H9 (cell line): Measurements from ENCODE around the gene DNAJC30. TPM values are rescaled to one million over a fixed set of nuclear protein-coding genes. Genes with fewer than 3 reads are reported as not detected.

Experiments
- DNase-seq: peaks from one replicate; pipeline ENCODE4 v3.0.0-alpha.2; 2017
- H2AFZ ChIP-seq: one replicate; pipeline ENCODE4 v1.6.1; 2013; ENCODE audit warnings: mild to moderate bottlenecking, low read length, control low read depth, moderate library complexity
- H2AK5ac ChIP-seq: 2 replicates; pipeline ENCODE4 v1.6.1; 2013; ENCODE audit warnings: low read length, control low read depth, mixed read lengths; ENCODE audit not compliant: insufficient read length
- H2BK120ac ChIP-seq: one replicate; pipeline ENCODE4 v1.6.1; 2013; ENCODE audit warnings: low read depth, mild to moderate bottlenecking, low read length, control low read depth, inconsistent platforms; ENCODE audit not compliant: poor library complexity, severe bottlenecking
- H2BK12ac ChIP-seq: 2 replicates; pipeline ENCODE4 v1.6.1; 2013; ENCODE audit warnings: low read length, control low read depth, mixed read lengths, low read depth; ENCODE audit not compliant: insufficient read length
- H2BK15ac ChIP-seq: 2 replicates; pipeline ENCODE4 v1.6.1; 2013; ENCODE audit warnings: low read depth, low read length, control low read depth
- H2BK20ac ChIP-seq: one replicate; pipeline ENCODE4 v1.6.1; 2013; ENCODE audit warnings: low read depth, mild to moderate bottlenecking, low read length, control low read depth, inconsistent platforms; ENCODE audit not compliant: poor library complexity, severe bottlenecking
- H2BK5ac ChIP-seq: 2 replicates; pipeline ENCODE4 v1.6.1; 2013; ENCODE audit warnings: low read length, control low read depth, mixed read lengths; ENCODE audit not compliant: insufficient read length
- H3K14ac ChIP-seq: 2 replicates; pipeline ENCODE4 v1.6.1; 2013; ENCODE audit warnings: low read length, control low read depth; ENCODE audit not compliant: insufficient read depth
- H3K18ac ChIP-seq: 2 replicates; pipeline ENCODE4 v1.6.1; 2013; ENCODE audit warnings: low read depth, mild to moderate bottlenecking, mixed read lengths, low read length, control low read depth; ENCODE audit not compliant: insufficient read length
- H3K23ac ChIP-seq: 2 replicates; pipeline ENCODE4 v1.6.1; 2013; ENCODE audit warnings: low read length, control low read depth, mixed read lengths, low read depth; ENCODE audit not compliant: insufficient read length
- H3K23me2 ChIP-seq: 2 replicates; pipeline ENCODE4 v1.6.1; 2013; ENCODE audit warnings: low read depth, mild to moderate bottlenecking, mixed read lengths, low read length, control low read depth; ENCODE audit not compliant: insufficient read length, poor library complexity, severe bottlenecking
- H3K27ac ChIP-seq: 2 replicates; pipeline ENCODE4 v1.5.1; 2013; ENCODE audit warnings: low read length, control low read depth, mixed read lengths, low read depth; ENCODE audit not compliant: insufficient read length
- H3K27me3 ChIP-seq: 2 replicates; pipeline ENCODE4 v1.6.1; 2013; ENCODE audit warnings: low read length, control low read depth, inconsistent platforms; ENCODE audit not compliant: insufficient read depth
- H3K4ac ChIP-seq: 2 replicates; pipeline ENCODE4 v1.6.1; 2013; ENCODE audit warnings: low read depth, mild to moderate bottlenecking, control low read depth, inconsistent platforms, low read length, moderate library complexity
- H3K4me1 ChIP-seq: 2 replicates; pipeline ENCODE4 v1.6.1; 2013; ENCODE audit warnings: low read length, control low read depth, inconsistent platforms; ENCODE audit not compliant: insufficient read depth
- H3K4me2 ChIP-seq: 2 replicates; pipeline ENCODE4 v1.6.1; 2013; ENCODE audit warnings: low read length, control low read depth, mixed read lengths; ENCODE audit not compliant: insufficient read length, insufficient read depth
- H3K56ac ChIP-seq: 2 replicates; pipeline ENCODE4 v1.6.1; 2013; ENCODE audit warnings: low read depth, mild to moderate bottlenecking, mixed read lengths, low read length, control low read depth; ENCODE audit not compliant: insufficient read length
- H3K79me1 ChIP-seq: 2 replicates; pipeline ENCODE4 v1.6.1; 2013; ENCODE audit warnings: low read depth, mild to moderate bottlenecking, moderate library complexity, low read length, control low read depth, inconsistent platforms; ENCODE audit not compliant: insufficient read depth, poor library complexity, severe bottlenecking
- H3K79me2 ChIP-seq: 2 replicates; pipeline ENCODE4 v1.6.1; 2013; ENCODE audit warnings: low read length, control low read depth, inconsistent platforms; ENCODE audit not compliant: insufficient read depth
- H3K9ac ChIP-seq: 2 replicates; pipeline ENCODE4 v1.6.1; 2013; ENCODE audit warnings: low read length, control low read depth, mixed read lengths; ENCODE audit not compliant: insufficient read length; ENCODE audit errors: extremely low read depth
- H3K9me3 ChIP-seq: one replicate; pipeline ENCODE4 v1.6.1; 2013; ENCODE audit warnings: low read depth, low read length, inconsistent platforms; ENCODE audit not compliant: control insufficient read depth
- H3T11ph ChIP-seq: one replicate; pipeline ENCODE4 v1.6.1; 2013; ENCODE audit warnings: mild to moderate bottlenecking, low read length, control low read depth, inconsistent platforms
- H4K20me1 ChIP-seq: one replicate; pipeline ENCODE4 v1.6.1; 2013; ENCODE audit not compliant: control insufficient read depth, insufficient read length, insufficient read depth
- H4K5ac ChIP-seq: 2 replicates; pipeline ENCODE4 v1.6.1; 2013; ENCODE audit warnings: low read depth, mild to moderate bottlenecking, mixed read lengths, low read length, control low read depth; ENCODE audit not compliant: insufficient read length
- H4K8ac ChIP-seq: replicated peaks from 2 replicates; pipeline ENCODE4 v1.6.1; 2013; ENCODE audit warnings: low read length, control low read depth, mixed read lengths, low read depth; ENCODE audit not compliant: insufficient read length
- H4K91ac ChIP-seq: 2 replicates; pipeline ENCODE4 v1.6.1; 2013; ENCODE audit warnings: low read depth, mild to moderate bottlenecking, moderate library complexity, mixed read lengths, low read length, control low read depth; ENCODE audit not compliant: insufficient read length
- H3K27ac Mint-ChIP-seq, 3 experiments: 2 replicates in 2 of 3; 3 replicates in 1 of 3; pipeline ENCODE4 v1.8.0; 2020 to 2021; ENCODE audit warnings: mixed read lengths in 3 of 3, mild to moderate bottlenecking in 1 of 3, moderate library complexity in 1 of 3
- H3K27me3 Mint-ChIP-seq: 2 replicates; pipeline ENCODE4 v1.8.0; 2021; ENCODE audit warnings: low read depth, mild to moderate bottlenecking, moderate library complexity, mixed read lengths
- H3K36me3 Mint-ChIP-seq, 3 experiments: 2 replicates in 2 of 3; 3 replicates in 1 of 3; pipeline ENCODE4 v1.8.0; 2020 to 2021; ENCODE audit warnings: low read depth in 3 of 3, mixed read lengths in 3 of 3; ENCODE audit not compliant: insufficient read depth in 1 of 3
- H3K4me1 Mint-ChIP-seq, 2 experiments: 2 replicates each; pipeline ENCODE4 v1.8.0; 2020; ENCODE audit warnings: mixed read lengths in 2 of 2
- H3K4me3 Mint-ChIP-seq, 2 experiments: 2 replicates in 1 of 2; 3 replicates in 1 of 2; pipeline ENCODE4 v1.8.0; 2020 to 2021; ENCODE audit warnings: mild to moderate bottlenecking in 2 of 2, mixed read lengths in 2 of 2, moderate library complexity in 1 of 2
- H3K9me3 Mint-ChIP-seq, 2 experiments: 2 replicates in 1 of 2; 3 replicates in 1 of 2; pipeline ENCODE4 v1.8.0; 2020; ENCODE audit warnings: mild to moderate bottlenecking in 2 of 2, mixed read lengths in 2 of 2, moderate library complexity in 1 of 2
- CTCF ChIP-seq: fragments of 200-600 bp; sonication (generic); conservative IDR thresholded peaks from 3 replicates; pipeline ENCODE4 v1.8.0; 2021; ENCODE audit warnings: antibody characterized with exemption, mild to moderate bottlenecking
- WGBS: extraction: QIAGEN DNeasy Blood & Tissue Kit; methylation state at CpG from one replicate; pipeline ENCODE4 v1.1.7; 2013; ENCODE audit warnings: missing lambda C conversion rate, low lambda C conversion rate, mixed read lengths; ENCODE audit not compliant: insufficient read length; ENCODE audit errors: extremely low coverage; 5-methylcytosine and 5-hydroxymethylcytosine counted together
- total RNA-seq: library from RNA; stranded (reverse); gene quantifications from 2 replicates; pipeline ENCODE4 v1.2.1, GENCODE V29; 2021

Gene DNAJC30
- total RNA-seq, 1 experiment from 2014 or later: 8.1 TPM

- Histone ChIP-seq H2BK20ac (no peak overlapping the region), H4K20me1 (no peaks in the 10 kb centered on the region), H2AK5ac (no peak overlapping the region), H2AFZ (no peak overlapping the region), H3K4me2 (no peak overlapping the region), H3K79me1 (no peaks in the 10 kb centered on the region), H3T11ph (no peak overlapping the region), H3K18ac (no peak overlapping the region), H2BK120ac (no peak overlapping the region), H4K5ac (no peak overlapping the region), H3K27ac (no peak overlapping the region), H2BK5ac (no peak overlapping the region), H3K27me3 (peaks cover 4% of the 10 kb centered on the region; the same call in 1 of the 2 replicates), H4K8ac (no peak overlapping the region), H4K91ac (no peak overlapping the region), H3K9ac (no peak overlapping the region), H3K79me2 (no peaks in the 10 kb centered on the region), H3K23ac (no peak overlapping the region), H2BK12ac (no peak overlapping the region), H3K23me2 (peaks cover 8% of the 10 kb centered on the region), H3K14ac (no peak overlapping the region), H2BK15ac (no peak overlapping the region), H3K4me1 (0 out of 2 replicates have a peak, but pooled peaks cover 3% of the 10 kb centered on the region), H3K4ac (no peak overlapping the region), H3K9me3 (no peaks in the 10 kb centered on the region), H3K56ac (no peak overlapping the region)
- no CpG with 5 or more reads among the region's 4 CpGs for WGBS
- peaks cover 67% of the 10 kb centered on the region for H3K27me3 Mint-ChIP-seq
- no peak for TF ChIP-seq CTCF
- peaks cover 0 to 4% of the 10 kb centered on the region in 2 experiments; a peak in 2 of 5 replicates for H3K9me3 Mint-ChIP-seq
- no peak overlapping the region for H3K4me3 Mint-ChIP-seq
- peaks cover 9 to 30% of the 10 kb centered on the region in 2 experiments for H3K4me1 Mint-ChIP-seq
- no peak for DNase-seq
- H3K36me3 Mint-ChIP-seq: peaks cover 0 to 1% (median 0%) of the 10 kb centered on the region in 3 experiments; a peak in 2 of 7 replicates
- H3K27ac Mint-ChIP-seq: no peak overlapping the region
Measured at GRCh38 chr7:73645643-73646174, 37.5 kb downstream of the DNAJC30 start.
